ENCODE measurements around the gene ALG1.
"Not testable (repeated sequence)": the region's sequence is repeated elsewhere in the genome, so short reads cannot be mapped to it uniquely, and the experiment has no call there.

The ALG1 gene

DNA sequence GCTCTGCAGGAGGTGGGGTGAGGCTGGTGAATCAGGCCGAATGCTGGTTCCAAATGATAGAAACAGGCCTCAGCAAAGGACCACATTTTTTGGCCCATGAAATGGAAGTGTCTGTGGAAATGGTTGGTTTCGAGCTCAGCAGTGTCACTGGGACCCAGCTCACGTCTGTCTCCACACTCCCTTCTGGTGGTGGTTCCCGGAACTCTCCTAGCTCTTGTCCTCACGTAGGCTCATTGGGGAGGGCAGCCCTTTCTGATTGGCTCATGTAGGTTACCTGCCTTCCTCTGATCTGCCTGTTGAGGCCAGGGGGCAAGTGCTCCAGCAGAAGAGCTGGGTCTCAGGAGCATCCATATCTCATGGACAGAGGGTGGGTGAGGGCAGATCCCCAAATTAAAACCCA is 4.0 kb downstream of the ALG1 start:
- no peak for DNase-seq

DNA sequence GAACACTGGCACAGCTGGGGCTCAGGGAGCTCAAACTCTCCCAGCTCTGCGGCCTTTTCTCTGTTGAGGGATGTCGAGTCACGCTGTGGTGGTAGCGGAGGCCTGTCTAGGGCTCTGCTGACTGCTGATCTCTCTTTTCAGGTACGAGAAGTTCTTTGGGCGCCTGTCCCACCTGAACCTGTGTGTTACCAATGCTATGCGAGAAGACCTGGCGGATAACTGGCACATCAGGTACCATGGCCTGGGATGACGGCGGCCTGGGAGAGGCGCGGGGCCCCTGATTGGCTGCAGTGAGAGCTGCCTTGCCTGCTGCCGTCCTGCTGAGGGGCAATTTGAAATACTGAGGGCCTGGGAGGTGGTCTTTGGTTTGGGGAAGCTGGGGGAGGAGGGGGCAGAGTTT is 5.7 kb downstream of the ALG1 start:
- no peak for DNase-seq

DNA sequence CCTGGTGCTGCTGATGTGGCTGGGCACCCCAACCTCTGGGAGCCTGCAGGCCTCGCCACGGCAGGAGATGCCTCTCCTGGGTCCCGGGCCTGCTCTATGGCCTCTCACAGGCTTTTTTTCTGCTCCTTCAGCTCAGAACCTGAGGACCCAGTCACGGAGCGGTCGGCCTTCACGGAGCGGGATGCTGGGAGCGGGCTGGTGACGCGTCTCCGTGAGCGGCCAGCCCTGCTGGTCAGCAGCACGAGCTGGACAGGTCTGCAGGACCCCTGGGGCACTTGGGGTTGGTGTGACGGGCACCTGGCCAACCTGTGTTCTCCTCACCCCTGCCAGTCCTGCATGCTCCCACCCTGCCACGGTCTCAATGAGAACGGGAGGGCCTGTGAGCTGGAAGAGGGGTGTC is 7.0 kb downstream of the ALG1 start:
- no peak for DNase-seq

DNA sequence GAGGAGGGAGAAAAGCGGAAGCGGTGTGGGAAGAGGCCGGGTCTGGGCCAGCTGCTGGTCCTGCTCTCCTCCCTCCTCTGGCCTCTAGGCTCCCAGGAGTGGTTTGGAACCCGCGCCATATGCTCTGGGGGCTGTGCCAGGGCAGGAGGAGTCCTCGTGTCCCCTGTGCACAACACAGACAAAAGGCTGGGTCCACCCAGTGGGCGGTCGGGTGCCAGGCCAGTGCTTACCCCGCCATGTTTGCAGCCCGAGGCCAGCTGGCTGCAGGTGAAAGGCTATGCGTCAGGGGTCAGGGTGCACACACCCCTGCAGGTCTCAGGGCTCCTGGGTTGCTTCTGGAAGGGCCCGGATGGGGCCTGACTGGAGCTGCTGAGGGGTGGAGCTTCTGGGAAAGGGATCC is 8.8 kb downstream of the ALG1 start:
- not testable (repeated sequence) for DNase-seq

DNA sequence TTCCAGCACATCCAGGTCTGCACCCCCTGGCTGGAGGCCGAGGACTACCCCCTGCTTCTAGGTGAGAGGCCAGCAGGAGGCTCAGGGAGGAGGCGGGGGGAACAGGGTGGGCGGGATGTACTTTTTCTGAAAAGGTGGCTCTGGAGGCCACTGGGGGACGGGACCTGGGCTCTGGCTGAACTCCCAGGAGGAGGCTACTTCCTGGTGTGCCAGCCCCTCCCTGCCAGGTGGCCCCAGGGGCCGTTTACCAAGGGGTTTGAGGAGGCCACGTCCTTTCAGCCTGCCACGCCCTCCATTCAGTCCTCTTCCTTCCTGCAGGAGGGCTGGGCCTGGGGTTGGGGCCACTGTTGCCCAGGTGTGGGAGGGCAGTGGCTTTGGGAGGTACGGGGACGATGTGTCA is 9.4 kb downstream of the ALG1 start:
- DNase-seq = not testable (repeated sequence)

DNA sequence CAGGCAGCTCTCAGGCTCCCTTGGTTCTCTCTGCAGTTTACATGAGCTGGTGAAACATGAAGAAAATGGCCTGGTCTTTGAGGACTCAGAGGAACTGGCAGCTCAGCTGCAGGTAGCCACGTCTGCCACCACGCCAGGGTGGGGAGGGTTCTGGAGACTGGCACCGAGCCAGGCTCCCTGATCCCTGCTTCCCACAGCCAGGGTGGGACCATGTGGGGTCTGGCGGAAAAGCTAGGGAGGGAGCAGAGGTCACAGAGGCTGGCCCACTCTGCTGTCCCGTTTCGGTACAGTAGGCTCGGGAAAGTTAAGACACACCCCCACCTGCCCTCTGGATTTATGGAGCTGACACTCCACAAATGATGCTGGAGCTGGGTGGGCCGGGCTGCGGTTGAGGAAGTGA is 12.0 kb downstream of the ALG1 start:
- DNase-seq = not testable (repeated sequence)

DNA sequence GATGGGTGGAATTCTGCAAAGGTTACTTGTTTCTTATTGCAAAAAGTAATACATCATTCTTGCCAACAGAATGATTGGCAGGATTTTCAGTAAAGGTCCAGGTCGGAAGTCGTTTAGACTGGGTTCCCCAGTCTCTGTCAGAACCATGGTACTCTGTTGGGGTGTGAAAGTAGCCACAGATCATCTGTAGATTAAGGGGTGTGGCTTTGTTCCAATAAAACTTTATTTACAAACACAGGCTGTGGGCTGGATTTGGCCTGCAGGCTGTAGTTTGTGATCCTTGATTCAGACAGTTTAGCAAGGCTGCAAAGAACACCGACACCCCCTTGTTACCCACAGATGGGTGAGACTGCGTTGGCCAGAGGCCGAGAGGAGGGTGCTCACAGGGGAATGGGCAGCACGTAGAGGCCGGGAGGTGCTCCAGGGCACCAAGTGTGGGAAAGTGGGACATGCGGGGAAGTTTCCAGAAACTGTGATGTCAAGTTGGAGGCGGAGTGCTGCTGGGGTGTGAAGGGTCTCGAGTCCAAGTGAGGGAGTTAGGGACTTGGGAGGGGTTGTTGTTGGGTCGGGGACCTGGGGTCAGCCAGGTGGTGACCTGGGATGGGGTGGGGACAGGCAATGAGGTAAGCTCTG is 12.6 kb downstream of the ALG1 start:
- DNase-seq = not testable (repeated sequence)

DNA sequence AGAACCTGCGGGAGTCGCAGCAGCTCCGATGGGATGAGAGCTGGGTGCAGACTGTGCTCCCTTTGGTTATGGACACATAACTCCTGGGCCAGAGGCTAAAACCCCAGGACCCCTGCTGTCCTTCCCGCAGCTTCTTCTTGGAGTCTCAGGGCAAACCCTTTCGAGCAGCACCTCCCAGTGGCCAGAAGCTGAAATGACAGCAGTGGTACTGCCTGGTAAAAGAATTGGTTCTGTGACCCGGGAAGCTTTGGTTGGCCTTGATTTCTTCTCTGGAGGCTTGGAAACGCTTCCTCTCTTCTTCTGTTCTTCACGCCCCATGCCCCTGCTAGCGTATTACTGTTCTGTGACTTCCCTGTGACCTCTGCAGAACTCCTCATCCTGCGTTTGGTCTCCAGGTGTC is 13.2 kb downstream of the ALG1 start:
- DNase-seq = peak; percentile 16

DNA sequence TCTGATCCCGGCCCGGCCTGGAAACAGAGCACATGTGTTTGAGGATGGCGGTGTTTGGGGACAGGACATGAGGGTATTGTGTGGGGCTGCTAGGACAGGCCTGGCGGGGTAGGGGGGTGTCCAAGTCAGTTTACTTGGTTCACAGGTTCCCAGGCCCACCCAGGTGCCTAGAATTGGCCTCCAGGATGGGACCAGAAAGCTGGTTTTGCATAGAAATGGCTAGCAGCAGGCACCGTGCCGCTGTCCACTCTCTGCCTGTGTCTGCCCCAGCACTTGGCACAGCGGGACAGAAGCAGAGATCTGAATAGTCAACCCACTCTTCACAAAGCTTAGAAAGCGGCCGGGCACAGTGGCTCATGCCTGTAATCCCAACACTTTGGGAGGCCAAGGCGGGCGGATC is 14.1 kb downstream of the ALG1 start:
- not testable (repeated sequence) for DNase-seq

DNA sequence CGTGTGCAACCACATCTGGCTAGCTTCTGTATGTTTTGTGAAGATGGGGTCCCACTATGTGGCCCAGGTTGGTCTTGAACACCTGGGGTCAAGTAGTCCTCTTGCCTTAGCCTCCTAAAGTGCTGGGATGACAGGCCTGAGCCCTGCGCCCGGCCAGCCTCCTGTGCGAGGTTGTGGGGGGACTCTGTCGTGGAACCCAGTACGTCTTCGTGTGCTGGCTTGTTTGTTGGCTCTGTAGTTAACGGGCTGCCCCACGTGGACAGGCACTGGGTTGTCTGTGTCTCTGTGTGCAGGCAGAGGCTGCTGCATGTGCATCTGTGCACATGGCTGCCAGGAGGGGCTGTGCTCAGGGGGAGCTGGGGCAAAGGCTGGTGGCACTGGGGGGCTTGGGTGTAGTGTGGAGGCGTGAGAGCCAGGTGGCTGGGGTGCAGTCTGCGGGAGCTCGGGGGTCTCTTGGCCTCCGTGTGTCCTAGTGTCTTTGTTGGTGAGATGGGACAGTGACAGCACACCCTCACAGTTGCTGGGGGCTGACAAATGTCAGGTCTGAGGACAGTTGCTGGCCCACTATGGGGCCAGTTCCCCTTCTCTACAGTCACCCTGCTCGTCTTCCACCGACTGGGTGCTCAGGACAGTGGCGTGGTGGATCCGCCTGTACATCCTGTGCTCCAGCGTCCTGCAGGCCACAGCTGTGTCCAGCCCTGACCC is 16.6 kb downstream of the ALG1 start:
- not testable (repeated sequence) for DNase-seq

DNA sequence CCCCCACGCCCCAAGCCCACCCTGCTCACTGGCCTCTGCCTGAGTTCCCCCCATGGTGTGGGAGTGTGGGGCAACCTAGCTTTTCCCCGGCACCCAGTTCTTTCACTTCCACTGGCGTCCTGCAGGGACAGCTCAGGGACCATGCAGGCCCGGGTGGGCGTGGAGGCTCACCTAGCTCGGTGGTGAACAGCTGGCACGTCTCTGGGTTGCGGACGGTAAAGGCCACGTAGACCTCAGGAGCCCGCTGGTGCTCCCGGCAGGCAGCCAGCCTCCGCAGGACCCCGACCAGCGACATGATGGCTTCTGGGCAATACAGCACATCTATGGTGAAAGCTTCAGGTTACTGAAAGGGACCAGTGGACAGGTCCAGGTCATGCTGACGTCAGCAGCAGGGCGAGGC is 17.3 kb downstream of the ALG1 start:
- DNase-seq = not testable (repeated sequence)

DNA sequence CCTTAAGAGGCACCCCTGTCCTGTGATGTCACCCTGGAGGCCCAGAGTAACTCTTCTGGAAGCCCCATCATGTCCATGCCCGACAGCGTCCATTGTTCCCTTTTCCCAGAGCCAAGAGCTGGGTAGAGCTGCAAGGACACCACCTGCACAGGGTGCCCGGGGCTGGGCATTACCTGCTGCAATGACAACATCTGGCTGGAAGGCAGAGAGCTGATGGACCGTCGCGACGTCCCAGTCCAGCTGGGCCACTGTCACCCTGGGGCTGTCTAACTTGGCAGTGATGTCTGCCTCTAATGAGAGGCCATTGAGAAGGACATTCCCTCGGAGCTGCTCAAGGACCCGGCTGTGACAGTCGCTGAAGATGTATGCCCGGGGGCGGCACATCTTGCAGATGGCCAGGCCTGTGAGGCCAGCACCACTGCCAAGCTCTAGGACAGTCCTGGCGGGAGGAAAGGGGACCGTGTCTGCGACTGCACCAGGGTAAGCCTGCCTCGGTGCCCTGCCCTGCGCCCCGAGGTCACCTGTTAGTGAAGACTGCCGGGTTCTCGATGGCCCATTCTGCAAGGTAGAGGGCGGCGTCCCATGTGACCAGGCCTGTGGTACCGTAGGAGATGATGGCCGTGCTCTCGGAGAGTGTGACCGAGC is 18.4 kb downstream of the ALG1 start:
- not testable (repeated sequence) for DNase-seq

DNA sequence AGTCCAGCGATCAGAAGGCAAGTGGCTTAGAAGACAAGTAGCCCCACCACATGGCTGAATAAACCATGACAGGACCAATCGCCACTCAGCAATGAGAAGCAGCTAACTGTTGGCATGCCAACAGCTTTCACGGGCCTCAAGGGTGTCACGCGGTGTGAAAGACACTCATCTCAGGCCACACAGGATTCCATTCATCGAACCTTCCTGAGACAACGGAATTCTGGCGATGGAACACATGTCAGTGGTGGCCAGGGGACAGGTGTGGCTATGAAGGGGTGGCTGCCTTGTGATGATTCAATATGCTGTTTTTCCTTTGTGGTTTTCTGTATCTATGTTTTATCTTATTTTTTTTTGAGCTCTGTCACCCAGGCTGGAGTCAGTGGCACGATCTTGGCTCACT is 18.9 kb downstream of the ALG1 start:
- not testable (repeated sequence) for DNase-seq

DNA sequence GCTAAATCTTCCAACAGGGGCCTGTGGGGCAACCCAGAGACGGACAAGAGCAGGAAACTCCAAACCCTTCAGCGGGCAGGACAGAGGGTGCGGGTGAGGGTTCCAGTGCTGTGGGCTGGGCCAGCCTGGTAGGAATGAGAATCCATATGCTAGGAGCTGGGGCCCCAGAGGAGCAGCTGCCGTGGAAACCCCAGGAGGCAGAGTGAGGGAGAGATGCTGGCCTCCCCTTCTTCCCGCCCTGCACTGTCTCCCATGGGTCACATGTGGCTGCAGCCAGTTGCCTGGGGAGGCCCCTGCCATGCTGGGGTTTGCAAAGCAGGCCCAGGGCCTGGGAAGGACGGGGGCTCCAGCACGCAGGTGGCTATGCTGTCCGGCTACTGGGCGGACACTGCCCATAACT is 21.4 kb downstream of the ALG1 start:
- not testable (repeated sequence) for DNase-seq

DNA sequence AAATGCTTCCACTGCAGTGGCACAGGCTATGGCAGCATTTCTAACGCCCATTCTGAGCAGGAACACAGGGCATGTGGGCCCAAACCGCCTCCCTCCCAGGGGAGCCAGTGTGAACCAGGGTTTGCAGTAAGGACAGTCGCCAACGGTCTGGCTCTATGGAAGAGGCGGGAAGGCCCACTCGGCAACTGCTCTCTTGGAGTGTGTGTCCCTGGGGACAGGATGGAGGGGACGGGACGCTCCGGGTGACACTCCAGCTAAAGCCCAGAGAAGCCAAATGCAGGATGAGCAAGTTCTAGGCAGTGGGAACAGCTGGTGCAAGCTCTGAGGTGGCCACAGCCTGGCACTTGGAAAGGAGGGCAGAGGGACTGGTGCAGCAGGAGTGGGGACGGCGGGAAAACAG is 22.1 kb downstream of the ALG1 start:
- DNase-seq = not testable (repeated sequence)

DNA sequence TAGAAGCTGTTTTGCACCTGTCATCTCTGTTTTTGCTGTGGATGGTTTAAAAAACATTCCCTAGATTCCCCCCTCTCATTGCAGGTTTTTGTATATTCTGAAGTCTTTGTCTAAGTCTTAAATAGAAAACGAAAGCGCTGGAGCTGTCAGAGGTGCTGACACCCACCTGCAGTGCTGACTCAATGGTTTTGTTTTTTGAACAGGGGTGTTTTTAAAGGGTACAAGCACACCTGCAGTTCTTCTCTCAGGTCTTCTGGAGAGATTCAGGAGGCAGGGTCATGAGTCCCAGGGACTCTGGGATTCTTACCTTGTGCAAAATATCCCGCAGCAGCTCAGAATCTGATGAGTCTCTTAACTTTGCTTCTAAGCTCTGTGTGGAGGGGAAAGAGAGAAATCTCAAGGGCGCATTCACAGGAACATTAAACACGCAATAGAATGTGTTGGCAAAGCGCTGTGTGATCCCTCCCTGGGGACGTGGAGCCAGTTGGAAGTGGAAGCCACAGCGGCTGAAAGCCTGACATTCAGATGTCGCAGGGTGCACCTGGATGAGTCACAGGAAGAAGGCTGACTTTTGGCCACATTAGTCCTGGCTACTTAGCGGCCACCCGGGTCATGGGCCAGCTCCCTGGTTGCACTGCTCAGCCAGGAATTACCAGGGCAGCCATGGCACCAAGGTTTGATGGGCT is 23.6 kb downstream of the ALG1 start:
- not testable (repeated sequence) for DNase-seq

DNA sequence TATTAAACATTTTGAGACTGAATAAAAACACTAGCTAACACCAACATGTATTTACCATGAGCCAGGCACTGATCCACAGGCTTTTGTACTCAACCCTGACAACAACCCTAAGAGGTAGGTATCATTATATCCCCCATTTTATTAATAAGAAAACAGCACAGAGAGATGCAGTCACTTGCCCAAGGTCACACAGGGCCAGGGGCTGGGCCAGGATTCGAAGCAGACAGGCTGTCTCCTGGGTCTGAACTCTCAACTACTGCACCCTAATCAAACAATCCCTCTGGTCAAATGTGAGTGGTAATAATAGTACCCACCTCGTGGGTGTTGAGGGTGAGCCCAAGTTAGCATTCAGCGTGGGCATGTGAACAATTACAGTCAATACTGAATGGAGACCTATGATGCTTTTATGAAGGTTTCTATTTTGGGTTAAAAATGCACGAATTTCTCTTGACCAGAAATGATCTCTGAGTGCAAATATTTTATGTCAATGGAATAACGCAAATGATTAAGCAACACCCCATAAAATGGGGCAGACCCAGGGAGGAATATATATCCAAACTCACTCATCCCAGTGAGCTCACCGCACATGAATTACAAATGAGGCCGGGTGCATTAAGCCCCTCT is 24.9 kb downstream of the ALG1 start:
- DNase-seq = not testable (repeated sequence)

DNA sequence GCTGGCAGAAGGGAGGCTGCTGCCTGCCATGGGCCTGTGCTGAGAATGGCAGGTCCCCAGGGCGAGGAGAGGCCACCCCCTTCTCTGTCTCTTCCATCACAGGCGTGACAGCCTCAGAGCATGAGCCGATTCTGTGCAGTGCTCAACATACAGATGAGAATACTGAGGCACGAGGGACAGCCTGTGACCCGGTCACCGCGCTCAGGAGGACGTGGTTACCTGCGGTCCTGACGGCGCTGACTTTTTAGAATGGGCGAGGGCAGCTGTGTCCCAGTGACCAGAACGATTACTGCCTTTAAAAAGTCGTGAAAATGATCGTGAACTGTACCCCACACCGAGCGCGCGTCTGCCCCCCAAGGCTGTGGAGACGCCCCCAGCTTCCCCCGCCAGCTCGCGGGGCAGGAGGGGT is 25.4 kb downstream of the ALG1 start:
- not testable (repeated sequence) for DNase-seq

DNA sequence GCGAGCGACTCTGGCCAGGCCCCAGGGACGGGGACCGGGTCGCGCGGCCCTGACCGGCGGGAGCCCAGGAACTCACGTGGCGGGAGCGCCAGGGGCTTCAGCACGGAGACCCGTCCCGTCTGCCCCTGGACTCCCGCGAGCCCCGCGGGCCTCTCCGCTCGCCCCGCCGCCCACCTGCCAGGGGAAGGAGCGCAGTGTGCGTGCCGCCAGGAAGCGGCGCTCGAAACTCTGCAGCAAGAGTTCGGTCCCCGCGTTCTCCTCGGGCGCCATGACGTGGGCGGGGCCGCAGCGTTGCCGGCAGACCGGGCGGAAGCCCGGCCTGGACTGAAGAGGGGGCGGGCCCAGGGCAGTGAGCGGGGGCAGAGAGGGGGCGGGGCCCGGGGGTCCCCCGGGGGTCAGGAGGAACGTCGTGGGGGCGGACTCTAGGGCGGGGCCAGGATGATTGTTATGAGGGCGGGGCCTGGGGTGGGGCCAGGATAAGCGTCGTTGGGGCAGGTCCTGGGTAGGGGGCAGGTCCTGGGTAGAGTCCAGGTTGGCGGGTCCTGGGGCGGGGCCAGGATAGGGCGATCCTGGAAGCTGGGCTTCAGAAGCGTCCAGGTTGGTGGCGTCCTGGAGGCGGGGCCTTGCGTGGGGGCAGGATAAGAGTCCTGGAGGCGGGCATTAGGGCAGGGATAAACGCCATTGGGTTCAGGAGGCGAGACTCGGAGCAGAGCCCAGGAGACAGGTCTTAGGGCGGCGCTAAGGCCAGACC is 26.0 kb downstream of the ALG1 start, which contains the start of gene EEF2KMT:
Gene EEF2KMT (minus strand): TSS at position 326 of the 751 bp plus-strand sequence. CDS start 56 bp downstream, at position 270.
- peak; percentile 83 for DNase-seq

DNA sequence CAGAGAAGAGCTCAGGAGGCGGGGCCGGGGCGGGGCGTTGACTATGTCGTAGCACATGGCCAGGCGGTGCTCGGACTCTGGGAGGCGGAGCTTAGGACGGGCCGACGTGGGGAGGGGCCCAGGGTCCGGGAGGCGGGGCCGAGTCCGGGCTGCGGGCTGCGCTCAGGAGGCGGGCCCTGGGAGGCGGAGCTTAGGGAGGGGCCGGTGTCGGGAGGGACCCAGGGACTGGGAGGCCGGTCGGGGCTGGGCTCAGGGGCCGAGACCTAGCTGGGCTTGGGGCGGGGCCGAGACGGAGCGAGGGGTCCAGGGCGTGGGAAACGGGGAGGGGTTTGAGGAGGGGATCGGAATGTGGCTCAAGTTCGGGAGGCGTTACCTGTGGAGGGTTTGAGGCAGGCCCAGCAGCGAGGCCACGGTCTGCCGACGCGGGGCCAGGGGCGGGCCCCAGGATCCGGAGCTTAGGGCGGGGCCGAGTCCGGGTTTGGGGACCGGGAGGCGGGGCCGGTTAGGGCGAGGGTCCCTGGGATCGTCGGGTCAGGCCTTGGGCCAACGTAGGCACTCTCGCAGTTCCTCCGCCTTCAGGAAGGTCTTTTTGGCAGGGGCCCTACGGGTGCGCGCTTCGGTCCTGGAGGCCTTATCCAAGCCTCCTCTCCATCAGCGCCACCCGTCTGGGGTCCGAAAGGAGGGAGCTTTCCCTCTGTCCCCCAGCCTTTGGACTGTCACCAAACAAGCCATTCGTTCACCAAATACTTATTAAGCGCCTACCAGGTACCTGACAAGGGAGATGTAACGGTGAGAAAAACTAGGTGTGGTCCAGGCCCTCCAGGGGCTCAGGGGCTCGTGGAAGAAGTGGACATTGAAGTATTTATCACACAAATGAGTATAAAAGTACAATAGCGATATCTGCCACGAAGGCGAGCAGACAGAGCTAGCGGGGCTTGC is 26.8 kb downstream of the ALG1 start:
- DNase-seq = not testable (repeated sequence)

DNA sequence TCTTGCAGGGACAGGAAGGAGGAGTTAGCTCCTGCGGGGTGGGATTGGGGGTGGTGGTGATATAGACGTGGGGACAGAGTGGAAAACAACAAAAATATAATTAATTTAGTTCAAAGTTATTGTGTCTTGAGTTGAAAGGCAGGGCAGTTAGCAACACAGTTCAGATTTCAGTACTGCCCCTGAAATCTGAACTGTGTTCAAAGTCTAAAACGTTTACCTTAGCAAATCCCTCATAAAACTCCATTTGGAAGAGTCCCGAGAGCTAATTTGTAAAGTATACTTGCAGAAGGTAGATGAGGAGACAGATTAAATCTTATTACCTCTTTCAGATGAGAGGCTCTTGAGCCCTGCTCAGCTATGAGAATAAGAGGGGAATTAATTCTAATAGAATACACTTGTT is 27.5 kb downstream of the ALG1 start:
- not testable (repeated sequence) for DNase-seq

Measured in KG1 (cell line).